NB4 (cell line): ENCODE data around the gene CCDC13.

Experiments used
- DNase-seq: peaks from one replicate; pipeline ENCODE4 v3.0.0; 2010; ENCODE audit warnings: low read depth
- H3K4me3 ChIP-seq: one replicate; pipeline ENCODE4 v1.5.1; 2011; ENCODE audit warnings: mild to moderate bottlenecking, low read depth, low read length, moderate library complexity
- CTCF ChIP-seq: IDR thresholded peaks from one replicate; pipeline ENCODE4 v1.5.1; 2012; ENCODE audit warnings: low read depth, low read length
- MAX ChIP-seq: IDR thresholded peaks from 2 replicates; pipeline ENCODE4 v1.6.1; 2011; ENCODE audit warnings: low read depth, low read length
- MYC ChIP-seq: IDR thresholded peaks from 2 replicates; pipeline ENCODE4 v1.6.1; 2011; ENCODE audit warnings: low read depth, low read length
- POLR2A ChIP-seq: IDR thresholded peaks from 2 replicates; pipeline ENCODE4 v1.6.1; 2011; ENCODE audit warnings: mild to moderate bottlenecking; ENCODE audit not compliant: insufficient read length; ENCODE audit errors: extremely low read depth

CCDC13 gene

GRCh38 chr3:42732196-42732828, 40.7 kb downstream of the CCDC13 start:
- no peak for DNase-seq
- TF ChIP-seq MYC (no peak), MAX (no peak), CTCF (no peak), POLR2A (no peak)

GRCh38 chr3:42731476-42732195, 41.4 kb downstream of the CCDC13 start:
- H3K4me3 ChIP-seq = no peak overlapping the region
- TF ChIP-seq CTCF (no peak), MYC (no peak), POLR2A (no peak), MAX (no peak)
- no peak for DNase-seq

More at GRCh38 chr3:42732196-42732828, 40.7 kb downstream of the CCDC13 start:
- no peak overlapping the region for H3K4me3 ChIP-seq

GRCh38 chr3:42730706-42731420, 42.2 kb downstream of the CCDC13 start:
- no peak overlapping the region for H3K4me3 ChIP-seq
- DNase-seq = no peak
- TF ChIP-seq CTCF (no peak), MAX (no peak), POLR2A (no peak), MYC (no peak)

GRCh38 chr3:42730294-42730693, 42.8 kb downstream of the CCDC13 start:
- no peak for DNase-seq
- H3K4me3 ChIP-seq = no peak overlapping the region
- TF ChIP-seq POLR2A = no peak

- H3K4me3 ChIP-seq = no peak overlapping the region
- TF ChIP-seq MYC (no peak), POLR2A (no peak), MAX (no peak), CTCF (no peak)
- DNase-seq = no peak
Measured at GRCh38 chr3:42729404-42730145, 43.5 kb downstream of the CCDC13 start.
